Activated CD8-positive, alpha-beta memory T cell treated with anti-CD3 and anti-CD28 coated beads, Interleukin-2, amount 50 U/mL, for 24 hours (primary cell): ENCODE measurements around the gene ZNHIT6.
"Not testable (repeated sequence)": the region's sequence is repeated elsewhere in the genome, so short reads cannot be mapped to it uniquely, and the experiment has no call there.

Experiments
- DNase-seq: peaks from one replicate; pipeline ENCODE4 v3.0.0-alpha.2; 2020; ENCODE audit errors: extremely low read depth

Gene ZNHIT6

DNA sequence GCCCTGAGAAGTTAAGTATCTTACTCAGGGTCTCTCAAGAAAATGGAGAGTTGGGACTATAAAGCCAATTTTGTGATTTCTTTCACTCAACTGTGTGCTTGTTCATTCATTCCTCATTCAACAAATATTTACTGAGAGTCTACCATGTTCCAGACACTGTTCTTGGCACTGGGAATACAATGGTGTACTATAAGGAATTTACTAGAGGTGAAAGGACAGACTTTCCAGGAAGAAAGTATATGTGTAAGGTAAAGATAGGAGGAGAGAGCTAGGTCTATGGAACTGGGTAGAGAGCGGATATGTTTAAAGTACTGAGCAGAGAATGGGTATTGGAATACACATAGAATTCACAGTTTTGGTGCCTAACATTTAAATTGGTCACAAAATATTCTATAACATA, 42.3 kb downstream of the ZNHIT6 start:
- no peak for DNase-seq

DNA sequence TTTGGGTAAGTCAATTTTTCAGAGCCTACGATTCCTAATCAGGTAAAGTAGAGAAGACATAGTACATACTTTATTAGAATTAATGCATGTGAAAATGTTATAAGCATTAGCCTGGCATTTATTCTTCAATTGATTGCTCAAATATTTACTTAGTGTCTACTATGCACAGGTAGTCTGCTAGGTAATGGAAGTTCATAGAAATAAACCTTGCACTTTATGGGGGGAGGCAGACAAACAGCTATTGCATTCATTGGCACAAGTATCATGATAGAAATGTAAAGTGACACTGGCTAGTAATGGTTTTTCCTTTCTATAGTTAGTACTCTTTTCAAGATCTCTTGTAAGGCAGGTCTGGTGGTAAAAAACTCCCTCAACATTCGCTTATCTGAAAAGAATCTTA, 44.9 kb downstream of the ZNHIT6 start:
- no peak for DNase-seq

DNA sequence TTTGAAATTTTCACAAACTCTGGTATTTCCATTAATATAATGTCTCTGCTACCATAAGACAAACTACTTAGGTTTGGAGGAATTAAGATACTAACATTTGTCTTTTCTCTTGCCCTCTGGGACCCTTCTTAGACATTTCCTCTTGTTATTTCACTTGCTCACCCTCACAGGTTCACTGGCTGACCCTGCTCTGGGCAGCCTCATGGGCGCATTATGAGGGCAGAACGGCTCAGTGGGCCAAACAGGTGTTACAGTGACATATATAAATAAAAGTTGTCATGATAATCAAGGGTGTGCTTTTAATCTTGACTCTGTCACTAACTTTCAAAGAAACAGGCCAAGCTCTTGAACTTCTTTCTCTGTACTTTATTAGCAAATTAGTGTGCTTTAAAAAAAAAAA, 46.5 kb downstream of the ZNHIT6 start:
- no peak for DNase-seq

DNA sequence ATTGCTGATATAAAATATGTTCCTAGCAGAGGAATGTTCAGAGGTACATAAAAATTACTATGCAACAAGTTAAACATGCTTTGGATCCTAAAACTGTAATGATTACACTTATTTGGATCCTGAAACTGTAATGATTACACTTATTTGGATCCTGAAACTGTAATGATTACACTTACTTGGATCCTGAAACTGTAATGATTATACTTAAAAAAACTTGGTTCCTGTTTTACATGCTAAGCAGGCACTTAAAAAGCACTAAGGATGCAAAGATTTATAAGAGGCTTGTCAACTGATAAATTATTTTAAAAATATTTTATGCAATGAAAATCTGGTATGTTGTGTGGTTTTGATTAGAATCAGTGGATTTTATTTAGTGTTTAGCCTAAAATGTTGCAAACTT, 47.7 kb downstream of the ZNHIT6 start:
- no peak for DNase-seq

DNA sequence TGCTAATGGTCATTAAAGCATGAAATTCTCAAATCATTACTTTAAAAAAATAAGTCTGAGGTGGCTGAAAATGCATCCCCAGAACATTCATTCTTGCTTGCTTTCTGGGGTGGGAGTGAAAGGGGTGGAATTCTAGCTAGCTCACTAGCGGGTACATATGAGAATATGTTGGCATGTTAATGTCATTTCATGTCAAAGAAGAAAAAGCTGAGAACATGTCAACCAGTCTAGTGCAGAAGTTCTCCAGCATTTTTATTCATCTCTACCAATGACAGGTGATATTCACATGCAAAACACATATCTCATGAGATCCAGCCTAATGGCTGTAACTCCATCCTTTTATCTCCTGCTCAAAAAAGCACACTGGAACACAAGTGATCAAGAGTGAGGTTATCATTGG, 49.1 kb downstream of the ZNHIT6 start:
- DNase-seq: no peak

DNA sequence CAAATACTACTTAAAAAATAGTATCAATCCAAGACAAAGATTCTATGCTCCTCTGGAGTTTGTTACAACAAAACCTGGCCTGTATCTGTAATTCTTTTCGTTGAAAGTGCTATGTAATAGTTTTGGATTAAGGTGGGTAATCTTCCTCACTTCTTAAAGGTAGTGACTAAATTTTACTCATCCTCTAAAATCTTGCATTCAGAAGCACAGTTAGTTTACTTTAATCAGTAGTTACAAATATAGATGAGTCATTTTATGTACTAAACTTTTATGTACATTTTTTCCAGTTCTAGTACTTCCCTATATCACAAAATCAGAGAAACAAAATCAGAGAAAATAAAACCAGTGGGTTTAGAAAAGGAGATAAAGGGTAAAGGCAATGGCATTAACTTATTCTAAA, 51.3 kb downstream of the ZNHIT6 start:
- no peak for DNase-seq

DNA sequence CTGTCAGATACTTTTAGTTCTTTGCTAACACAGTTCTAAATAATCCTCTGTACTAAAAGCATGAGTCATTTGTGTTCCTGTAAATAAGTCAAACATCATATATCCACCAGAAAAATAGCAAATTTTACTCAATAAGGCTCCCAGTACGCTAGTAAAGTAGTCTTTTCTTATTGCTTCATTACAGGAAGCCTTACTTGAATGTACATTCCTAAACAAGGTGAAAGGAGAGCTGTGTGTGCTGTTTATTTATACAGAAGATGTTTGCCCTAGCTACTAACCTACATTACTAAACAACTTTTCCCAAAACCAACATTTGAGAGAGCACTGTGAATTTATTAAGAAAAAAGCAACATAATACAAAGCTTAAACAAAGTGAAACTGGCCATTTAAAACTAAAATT, 52.0 kb downstream of the ZNHIT6 start:
- DNase-seq: no peak

DNA sequence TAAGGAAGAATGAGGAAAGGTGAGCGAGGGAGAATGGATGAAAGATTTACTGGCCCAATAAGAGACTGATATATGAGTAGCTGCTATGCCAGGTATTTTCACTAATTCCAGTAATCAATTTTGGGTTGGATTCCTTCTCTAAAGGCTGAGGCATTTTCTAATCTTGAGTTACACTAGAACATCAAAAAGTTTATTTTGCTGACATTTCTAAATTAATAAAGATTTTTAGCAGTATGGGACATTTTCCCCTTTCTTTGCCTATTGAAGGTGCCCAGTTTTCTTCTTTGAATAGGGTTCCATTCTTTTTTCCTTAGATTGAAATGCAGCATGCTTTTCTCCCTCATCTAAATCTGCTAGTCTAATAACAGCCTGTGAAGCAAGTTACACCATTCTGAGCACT, 52.9 kb downstream of the ZNHIT6 start:
- no peak for DNase-seq

DNA sequence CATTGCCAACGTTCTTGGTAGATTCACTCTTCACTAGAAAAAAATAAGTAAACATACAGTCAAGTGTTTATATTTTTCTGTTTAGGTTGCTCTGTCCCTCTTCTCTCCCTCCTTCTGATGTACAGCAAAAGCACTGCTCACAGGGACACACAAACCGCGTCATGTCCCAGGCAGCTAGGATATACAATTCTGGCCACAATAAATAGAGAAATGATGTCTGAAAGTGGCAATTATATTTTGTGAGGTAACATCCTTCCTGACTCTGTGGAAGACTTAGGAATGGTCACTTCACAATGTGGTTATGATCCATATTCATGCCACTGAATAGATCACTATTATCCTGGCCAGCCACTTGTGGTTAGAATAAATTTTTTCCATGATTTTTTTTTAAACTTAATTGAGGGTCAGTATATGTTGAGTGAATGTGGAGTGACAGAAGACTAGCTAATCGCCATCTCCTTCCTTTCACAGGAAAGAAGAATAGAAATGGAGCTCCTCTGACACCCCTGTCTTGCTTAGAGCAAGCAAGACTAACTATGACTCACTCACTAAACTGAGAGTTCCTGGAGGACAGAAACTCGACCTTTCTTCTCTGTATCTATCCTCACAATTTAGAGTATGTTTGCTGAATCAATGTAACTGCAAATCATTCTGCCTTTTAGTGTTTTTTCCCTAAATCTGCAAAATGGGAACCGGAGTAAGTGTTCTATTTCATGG, 54.0 kb downstream of the ZNHIT6 start:
- DNase-seq: no peak

DNA sequence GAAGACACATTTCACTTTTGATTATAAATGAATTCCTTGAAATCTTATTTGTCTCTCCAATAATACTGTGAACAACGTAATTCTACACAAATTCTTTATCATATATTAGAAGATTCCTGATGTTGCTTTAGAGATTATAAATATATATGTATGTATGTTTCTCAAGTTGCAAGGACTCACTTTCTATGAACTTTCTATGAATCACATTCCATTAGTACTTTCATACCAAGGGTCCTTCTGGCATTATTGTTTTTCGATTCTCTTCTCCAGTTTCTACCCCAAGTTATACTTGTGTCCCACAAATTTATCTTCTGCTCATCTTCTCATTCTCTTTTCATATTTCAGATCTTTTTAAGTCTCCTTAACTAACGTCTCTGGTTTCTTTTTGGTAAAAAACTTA, 55.9 kb downstream of the ZNHIT6 start:
- DNase-seq: no peak

DNA sequence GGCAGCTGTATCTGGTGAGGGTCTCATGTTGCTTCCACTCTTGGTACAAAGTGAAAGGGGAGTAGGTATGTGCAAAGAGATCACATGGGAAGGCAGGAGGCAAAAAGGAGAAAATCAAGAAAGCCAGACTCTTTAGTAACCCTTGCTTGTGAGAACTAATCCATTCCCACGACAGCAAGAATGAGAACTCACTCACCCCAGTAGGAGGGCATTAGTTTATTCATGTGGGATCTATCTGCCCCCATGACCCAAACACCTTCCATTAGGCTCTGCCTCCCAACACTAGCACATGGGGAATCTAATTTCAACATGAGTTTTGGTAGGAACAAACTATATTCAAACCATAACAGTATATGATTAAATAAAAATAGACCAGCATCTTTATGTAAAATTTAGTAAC, 57.6 kb downstream of the ZNHIT6 start:
- no peak for DNase-seq

DNA sequence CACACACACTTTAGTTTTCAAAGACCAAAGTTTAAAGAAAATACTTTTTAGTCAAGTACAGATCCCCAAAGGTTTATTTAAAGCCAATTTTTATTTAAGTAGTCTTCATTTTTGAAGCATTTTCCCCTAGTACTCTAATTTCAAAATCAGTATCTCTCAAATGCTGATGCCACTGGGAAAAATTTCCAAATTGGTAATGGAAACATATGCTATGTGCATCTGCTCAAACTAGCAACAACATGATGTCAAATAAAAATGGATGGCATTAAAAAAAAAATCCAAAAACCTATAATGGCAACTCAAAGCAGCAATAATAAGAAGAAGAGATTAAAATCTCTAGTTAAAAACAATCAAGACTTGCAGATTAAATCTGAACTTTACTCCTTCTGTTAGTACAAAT, 58.6 kb downstream of the ZNHIT6 start:
- no peak for DNase-seq

DNA sequence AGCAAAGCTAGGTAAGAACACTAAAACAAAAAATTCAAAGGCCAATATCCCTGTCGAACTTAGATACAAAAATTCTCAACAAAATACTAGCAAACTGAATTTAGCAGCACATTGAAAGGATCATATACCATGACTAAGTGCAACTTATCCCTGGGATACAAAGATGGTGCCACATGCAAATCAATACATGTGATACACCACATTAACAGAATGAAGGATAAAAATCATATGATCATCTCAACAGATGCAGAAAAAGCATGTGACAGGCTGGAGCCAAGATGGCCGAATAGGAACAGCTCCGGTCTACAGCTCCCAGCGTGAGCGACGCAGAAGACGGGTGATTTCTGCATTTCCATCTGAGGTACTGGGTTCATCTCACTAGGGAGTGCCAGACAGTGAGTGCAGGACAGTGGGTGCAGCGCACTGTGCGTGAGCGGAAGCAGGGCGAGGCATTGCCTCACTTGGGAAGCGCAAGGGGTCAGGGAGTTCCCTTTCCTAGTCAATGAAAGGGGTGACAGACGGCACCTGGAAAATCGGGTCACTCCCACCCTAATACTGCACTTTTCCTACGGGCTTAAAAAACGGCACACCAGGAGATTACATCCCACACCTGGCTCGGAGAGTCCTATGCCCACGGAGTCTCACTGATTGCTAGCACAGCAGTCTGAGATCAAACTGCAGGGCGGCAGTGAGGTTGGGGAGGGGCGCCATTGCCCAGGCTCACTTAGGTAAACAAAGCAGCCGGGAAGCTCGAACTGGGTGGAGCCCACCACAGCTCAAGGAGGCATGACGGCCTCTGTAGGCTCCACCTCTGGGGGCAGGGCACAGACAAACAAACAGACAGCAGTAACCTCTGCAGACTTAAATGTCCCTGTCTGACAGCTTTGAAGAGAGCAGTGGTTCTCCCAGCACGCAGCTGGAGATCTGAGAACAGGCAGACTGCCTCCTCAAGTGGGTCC, 66.4 kb downstream of the ZNHIT6 start:
- DNase-seq: not testable (repeated sequence)

DNA sequence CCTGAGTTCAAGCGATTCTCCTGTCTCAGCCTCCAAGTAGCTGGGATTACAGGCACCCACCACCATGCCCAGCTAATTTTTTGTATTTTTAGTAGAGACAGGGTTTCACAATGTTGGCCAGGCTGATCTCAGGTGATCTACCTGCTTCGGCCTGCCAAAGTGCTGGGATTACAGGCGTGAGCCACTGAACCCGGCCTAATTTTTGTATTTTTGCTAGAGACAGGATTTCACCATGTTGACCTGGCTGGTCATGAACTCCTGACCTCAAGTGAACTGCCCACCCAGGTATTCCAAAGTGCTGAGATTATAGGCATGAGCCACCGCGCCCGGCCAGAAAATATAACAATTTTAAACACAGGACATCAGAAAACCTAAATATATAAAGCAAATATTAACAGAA, 68.3 kb downstream of the ZNHIT6 start:
- not testable (repeated sequence) for DNase-seq

DNA sequence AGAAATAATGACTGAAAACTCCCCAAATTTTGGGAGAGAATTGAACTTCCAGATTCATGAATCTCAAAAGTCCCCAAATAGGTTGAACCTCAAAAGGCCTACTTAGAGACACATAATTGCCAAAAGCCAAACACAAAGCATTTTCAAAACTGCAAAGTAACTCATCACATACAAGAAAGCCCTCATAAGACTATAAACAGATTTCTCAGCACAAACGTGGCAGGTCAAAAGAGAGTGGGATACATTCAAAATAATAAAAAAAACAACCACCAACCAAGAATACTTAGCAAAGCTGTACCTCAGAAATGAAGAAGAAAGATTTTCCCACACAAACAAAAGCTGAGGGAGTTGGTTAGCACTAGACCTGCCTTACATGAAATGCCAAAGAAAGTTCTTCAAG, 69.8 kb downstream of the ZNHIT6 start:
- DNase-seq: no peak

DNA sequence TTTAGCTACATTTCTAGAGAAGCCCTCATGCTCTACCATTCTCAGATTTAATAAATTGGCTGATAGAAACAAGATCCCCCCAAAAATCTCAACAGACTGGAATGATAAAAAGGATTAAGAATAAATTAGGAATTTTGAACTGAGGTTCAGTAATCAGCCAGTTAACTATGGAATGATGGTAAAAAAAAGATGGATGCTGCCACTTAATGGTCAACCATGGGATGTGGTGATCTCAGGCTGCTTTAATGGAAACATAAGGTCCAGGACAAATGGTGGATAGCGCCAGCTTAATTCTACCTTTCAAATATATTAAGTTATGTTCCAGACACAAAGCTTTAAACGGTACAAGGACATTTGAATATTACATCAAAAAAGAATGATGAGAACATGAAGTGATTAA, 77.7 kb downstream of the ZNHIT6 start:
- DNase-seq: no peak

DNA sequence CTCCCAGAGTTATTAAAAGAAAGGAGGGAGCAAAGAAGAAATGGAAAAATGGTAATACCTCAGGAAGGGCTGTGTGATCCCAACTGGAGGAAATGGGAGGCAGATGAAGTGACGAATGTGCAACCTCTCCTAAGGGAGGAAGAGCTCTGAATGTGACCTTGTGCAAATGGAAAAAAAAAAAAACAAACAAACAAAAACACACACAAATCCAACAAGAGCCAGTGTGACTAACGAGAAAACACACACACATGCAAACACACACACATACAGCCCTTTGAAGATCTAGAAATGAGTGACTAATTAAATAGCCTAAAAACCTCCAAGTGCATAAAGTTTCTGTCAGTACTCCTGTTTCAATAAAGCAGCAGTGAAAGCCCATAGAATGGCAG, 78.7 kb downstream of the ZNHIT6 start:
- DNase-seq: no peak

DNA sequence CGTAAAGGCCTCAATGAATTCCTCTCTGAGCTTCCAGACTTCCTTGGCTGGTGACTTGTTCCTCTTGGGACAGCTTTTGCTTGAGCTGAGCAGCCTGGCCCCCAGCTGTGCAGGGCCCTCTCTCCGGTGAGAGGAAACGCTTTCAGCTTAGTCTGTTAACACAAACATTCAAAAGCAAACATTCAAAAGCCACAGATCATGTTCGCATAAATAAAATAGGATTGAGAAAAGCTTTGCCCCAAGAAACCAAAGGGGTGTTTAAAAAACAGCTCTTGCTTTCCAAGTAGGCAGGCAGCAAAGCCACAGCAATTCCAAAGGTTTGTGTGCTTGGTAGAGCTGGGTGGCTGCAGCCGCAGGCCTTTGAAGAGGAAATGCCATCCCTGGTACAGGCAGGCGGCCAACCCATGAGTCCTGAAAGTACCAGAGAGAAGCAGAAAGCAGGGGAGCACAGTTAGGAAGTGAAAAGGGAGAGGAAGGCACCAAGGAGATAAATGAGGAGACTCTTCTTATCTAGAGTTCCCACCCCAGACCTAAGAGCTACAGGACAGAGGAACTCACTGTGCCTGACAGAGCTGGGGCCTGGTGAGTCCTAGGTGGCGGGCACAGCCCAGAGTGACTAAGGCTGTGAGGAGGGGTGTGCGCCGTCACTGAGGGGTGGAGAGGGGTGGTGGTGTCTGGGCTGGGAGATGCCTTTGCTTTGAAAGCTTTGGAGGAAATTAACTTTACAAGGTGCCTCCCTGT, 79.3 kb downstream of the ZNHIT6 start:
- DNase-seq: no peak

DNA sequence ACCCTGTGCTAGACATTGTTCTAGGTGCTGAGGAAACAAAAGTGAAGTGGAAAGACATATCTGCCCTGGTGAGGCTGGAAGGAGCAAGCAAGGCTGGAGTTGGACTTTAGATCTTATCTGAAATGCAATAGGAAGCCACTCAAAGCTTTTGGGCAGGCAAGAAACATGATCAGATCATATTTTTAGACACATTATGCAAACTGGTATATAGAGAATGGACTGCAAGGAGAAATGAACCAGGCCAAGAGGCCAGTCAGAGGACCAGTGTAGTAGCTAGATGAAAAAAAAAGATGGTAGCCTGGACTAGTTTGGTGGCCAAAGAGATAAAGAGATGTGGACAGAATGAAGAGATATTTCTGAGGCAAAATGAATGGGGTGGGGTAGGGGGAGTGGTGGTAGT, 81.4 kb downstream of the ZNHIT6 start:
- no peak for DNase-seq

DNA sequence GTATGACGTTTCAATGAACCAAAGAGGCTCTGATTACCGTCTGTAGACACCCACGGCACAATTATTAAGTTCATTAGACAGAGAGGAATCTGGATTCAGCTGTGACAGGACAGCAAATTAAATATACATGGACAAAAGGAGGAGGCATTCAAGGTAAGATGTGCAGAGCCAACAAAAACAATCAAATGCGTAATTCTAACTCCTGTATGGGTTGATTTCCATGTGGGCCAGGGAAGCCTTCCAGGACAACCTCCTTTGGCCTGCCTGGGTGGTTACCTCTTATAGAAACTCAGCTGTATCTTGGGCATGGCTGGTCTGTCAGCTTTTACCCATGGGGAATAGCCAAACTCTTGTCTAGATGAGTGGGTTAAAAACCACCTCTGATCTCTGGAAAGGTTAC, 83.9 kb downstream of the ZNHIT6 start:
- no peak for DNase-seq

DNA sequence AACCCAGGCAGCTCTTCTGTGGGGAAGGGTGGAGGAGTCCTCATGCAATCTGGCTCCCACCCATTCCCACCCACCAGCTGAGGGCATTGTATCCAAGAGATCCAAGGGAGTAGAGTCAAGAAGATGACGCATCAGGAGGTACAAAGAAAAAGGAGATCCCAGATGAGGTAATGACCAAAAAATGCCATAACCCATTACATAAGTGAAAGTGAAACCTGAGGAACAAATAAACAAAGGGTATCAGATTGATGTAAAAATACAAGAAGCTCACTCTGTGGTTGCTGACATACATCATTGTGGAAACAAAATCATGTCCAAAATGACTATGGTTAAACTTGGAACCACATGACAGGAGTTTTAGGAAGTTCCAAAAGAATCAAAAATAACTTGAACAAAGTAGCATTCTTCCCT, 85.2 kb downstream of the ZNHIT6 start:
- no peak for DNase-seq

DNA sequence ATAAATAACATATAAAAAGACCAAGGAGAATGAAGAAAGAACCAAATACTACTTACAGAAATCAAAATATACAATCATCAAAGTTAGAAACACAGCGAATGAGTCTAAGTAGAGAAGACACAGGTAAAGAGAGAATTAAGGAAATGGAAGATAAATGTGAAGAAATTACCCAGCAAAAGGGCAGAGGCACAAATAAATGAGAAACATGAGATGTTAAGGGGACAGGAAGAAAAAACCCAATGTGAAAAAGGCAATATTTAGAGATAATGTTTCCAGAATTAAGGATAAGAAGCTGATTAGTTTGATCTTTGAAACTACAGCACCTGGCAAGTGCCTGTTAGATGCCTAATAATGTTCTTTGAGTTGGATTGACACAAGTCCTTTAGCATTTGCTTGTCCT, 86.8 kb downstream of the ZNHIT6 start:
- DNase-seq: no peak
